OCI-LY7 (cell line): ENCODE measurements around the gene CARD14. TPM values are rescaled to one million over a fixed set of nuclear protein-coding genes. Genes with fewer than 3 reads are reported as not detected.
A peak's percentile ranks its signal among the peaks of the same experiment; 100 is the strongest.

Experiments used
- Bru-seq: library from RNA; stranded (reverse); fragments of 400-500 nt; gene quantifications from one replicate; lab custom pipeline; 2021; lab: Mats Ljungman, UMichigan
- BruChase-seq, 2 experiments: library from RNA; stranded (reverse); fragments of 400-500 nt; gene quantifications; one replicate each; lab custom pipeline; 2021; lab: Mats Ljungman, UMichigan
- BruUV-seq: library from RNA; stranded (reverse); fragments of 400-500 nt; replicated peaks from 2 replicates; lab custom pipeline; 2021; lab: Mats Ljungman, UMichigan
- CTCF ChIA-PET: fragments of 300-600 bp; sonication (Branson Sonifier 250); formaldehyde crosslinking; loops from one replicate; lab custom pipeline; 2022; ENCODE audit warnings: antibody characterized with exemption; ENCODE audit not compliant: unreplicated experiment; lab: Charles Lee
- POLR2A ChIA-PET: fragments of 300-600 bp; sonication (Branson Sonifier 250); formaldehyde crosslinking; loops from one replicate; lab custom pipeline; 2022; ENCODE audit warnings: antibody characterized with exemption; lab: Charles Lee
- DNase-seq: peaks from one replicate; pipeline ENCODE4 v3.0.0-alpha.2; 2015; ENCODE audit warnings: low spot score
- H2AFZ ChIP-seq: fragments of 200-600 bp; sonication (generic), shearing (Covaris generic); 2 replicates; pipeline ENCODE4 v1.6.1; 2014; ENCODE audit warnings: mild to moderate bottlenecking, antibody characterized with exemption, low read length, moderate library complexity
- H3K27ac ChIP-seq: fragments of 200-600 bp; sonication (generic); 2 replicates; pipeline ENCODE4 v1.5.1; 2014; ENCODE audit warnings: mixed run types, low read depth, mild to moderate bottlenecking, moderate library complexity, low read length, inconsistent platforms; ENCODE audit not compliant: poor library complexity, severe bottlenecking
- H3K36me3 ChIP-seq: fragments of 200-600 bp; sonication (generic); 2 replicates; pipeline ENCODE4 v1.6.1; 2014; ENCODE audit warnings: mild to moderate bottlenecking, antibody characterized with exemption, low read length, moderate library complexity, mixed read lengths; ENCODE audit not compliant: insufficient read depth
- H3K4me1 ChIP-seq: fragments of 200-600 bp; sonication (generic); 2 replicates; pipeline ENCODE4 v1.5.1; 2014; ENCODE audit warnings: mild to moderate bottlenecking, low read length; ENCODE audit not compliant: insufficient read depth, poor library complexity, severe bottlenecking
- H3K4me2 ChIP-seq: fragments of 200-600 bp; sonication (generic); 2 replicates; pipeline ENCODE4 v1.6.1; 2014; ENCODE audit warnings: mild to moderate bottlenecking, low read length
- H3K4me3 ChIP-seq: fragments of 200-600 bp; sonication (generic); 2 replicates; pipeline ENCODE4 v1.5.1; 2014; ENCODE audit warnings: mild to moderate bottlenecking, low read depth, low read length; ENCODE audit not compliant: poor library complexity, severe bottlenecking
- H3K79me2 ChIP-seq: fragments of 200-600 bp; sonication (generic); 2 replicates; pipeline ENCODE4 v1.6.1; 2016; ENCODE audit warnings: low read depth, mild to moderate bottlenecking, low read length, moderate library complexity, mixed read lengths; ENCODE audit not compliant: insufficient read depth
- H3K9me2 ChIP-seq: fragments of 200-600 bp; sonication (generic); 2 replicates; pipeline ENCODE4 v1.6.1; 2016; ENCODE audit warnings: mild to moderate bottlenecking, low read length, mixed read lengths; ENCODE audit not compliant: insufficient read depth
- H3K9me3 ChIP-seq: fragments of 200-600 bp; sonication (generic); 2 replicates; pipeline ENCODE4 v1.6.1; 2014; ENCODE audit warnings: mild to moderate bottlenecking, mixed run types, low read length, mixed read lengths
- H4K20me1 ChIP-seq: fragments of 200-600 bp; sonication (generic); 2 replicates; pipeline ENCODE4 v1.6.1; 2014; ENCODE audit warnings: mild to moderate bottlenecking, antibody characterized with exemption, low read length, moderate library complexity, mixed read lengths; ENCODE audit not compliant: insufficient read depth
- CTCF ChIP-seq: fragments of 200-600 bp; sonication (generic); conservative IDR thresholded peaks from 2 replicates; pipeline ENCODE4 v1.5.1; 2014; ENCODE audit warnings: mild to moderate bottlenecking, antibody characterized with exemption, low read length, moderate library complexity, mixed read lengths
- EZH2phosphoT487 ChIP-seq: fragments of 200-600 bp; sonication (generic); IDR thresholded peaks from 2 replicates; pipeline ENCODE4 v1.6.1; 2018; ENCODE audit warnings: low read depth, borderline replicate concordance, mild to moderate bottlenecking, mixed run types, antibody characterized with exemption, low read length, moderate library complexity, mixed read lengths
- intact Hi-C: fragments of 100-400 bp; cut with micrococcal nuclease; formaldehyde crosslinking; loops from one replicate; pipeline ENCODE4 v1.10.0; 2022; ENCODE audit not compliant: unreplicated experiment
- long read RNA-seq: library from polyadenylated mRNA; stranded (forward); transcript quantifications from one replicate; pipeline ENCODE4 v2.0.0, GENCODE V29; 2022
- total RNA-seq, 2 experiments: library from RNA; depleted of rRNA in 1 of 2; stranded (reverse); fragments of >200 nt in 1 of 2; shearing (Covaris generic) in 1 of 2; gene quantifications; 2 replicates each; pipeline ENCODE4 v1.2.3, GENCODE V29; 2014 to 2022

CARD14 gene
- total RNA-seq (2014; rRNA removed; shearing (Covaris generic)) (not detected in 2 replicates), total RNA-seq (2022) (not detected in 2 replicates), Bru-seq, nascent RNA (percentile 4 among the genes with signal in this experiment), BruChase-seq, experiment 1, labeled RNA remaining after a 6-hour chase (percentile 11 among the genes with signal in this experiment), BruChase-seq, experiment 2, labeled RNA remaining after a 2-hour chase (percentile 13 among the genes with signal in this experiment)
- long read RNA-seq, partial matches to known transcripts = 0 of 7 reads
- long read RNA-seq, other reads (novel, unspliced or antisense) = 7 of 7 reads

GRCh38 chr17:80169784-80170500, at the start of gene CARD14:
CARD14 (plus strand) TSS chr17:80170030; CDS start chr17:80181439, 11,409 bp downstream.
- Histone ChIP-seq H3K9me2 (no peaks in the 10 kb centered on the region), H3K4me2 (no peak within 1 kb of the TSS), H3K4me3 (no peak within 1 kb of the TSS), H3K9me3 (no peaks in the 10 kb centered on the region), H3K4me1 (no peaks in the 10 kb centered on the region), H3K27ac (no peak within 1 kb of the TSS), H2AFZ (no peak within 1 kb of the TSS), H4K20me1 (no peaks in the 10 kb centered on the region), H3K36me3 (no peaks in the 10 kb centered on the region), H3K79me2 (no peaks in the 10 kb centered on the region)
- ChIA-PET POLR2A (no interaction called here), CTCF (no interaction called here)
- no TSS peak for BruUV-seq
- DNase-seq = no peak
- intact Hi-C loops = no loop called here
- no peak for TF ChIP-seq CTCF
- no peak for TF ChIP-seq EZH2phosphoT487

DNA sequence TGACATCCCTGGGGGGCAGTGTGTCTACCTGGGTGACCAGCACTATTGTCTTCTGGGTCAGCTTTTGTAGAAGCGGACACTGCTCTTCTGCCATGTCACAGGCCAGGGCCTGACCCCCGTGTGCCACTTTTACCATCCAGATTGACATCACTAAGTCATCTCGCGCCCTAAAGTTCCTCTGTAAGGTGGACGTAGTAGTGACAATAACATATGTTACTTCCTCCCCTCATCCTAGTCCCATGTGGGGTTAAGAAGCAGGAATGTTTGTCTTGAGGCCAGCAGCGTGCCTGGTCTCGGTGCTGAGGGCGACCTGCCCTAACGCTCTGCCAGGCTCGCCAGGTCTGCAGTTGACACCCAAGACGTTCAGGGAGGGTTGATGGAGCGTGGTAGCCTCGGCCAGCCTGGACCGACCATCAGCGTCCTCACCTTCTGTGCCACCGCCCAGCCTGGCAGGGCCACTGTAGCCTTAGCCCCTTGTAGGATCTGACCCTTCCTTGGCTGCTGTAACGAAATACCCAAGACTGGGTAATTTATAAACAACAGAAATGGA, 47.7 kb upstream of the CARD14 start:
- intact Hi-C loops = no loop called here
- Histone ChIP-seq H3K4me2 (no peak overlapping the region), H3K36me3 (no peaks in the 10 kb centered on the region), H3K79me2 (no peaks in the 10 kb centered on the region), H3K4me1 (no peaks in the 10 kb centered on the region), H3K4me3 (no peak overlapping the region), H3K27ac (no peak overlapping the region), H2AFZ (no peak overlapping the region), H4K20me1 (no peaks in the 10 kb centered on the region), H3K9me3 (no peaks in the 10 kb centered on the region), H3K9me2 (no peaks in the 10 kb centered on the region)
- ChIA-PET POLR2A (no interaction called here), CTCF (no interaction called here)
- BruUV-seq = no TSS peak
- TF ChIP-seq EZH2phosphoT487 (no peak), CTCF (no peak)
- DNase-seq = no peak
